ENCODE results near the gene TARBP1.
A peak's percentile ranks its signal among the peaks of the same experiment; 100 is the strongest.

Gene TARBP1

DNA sequence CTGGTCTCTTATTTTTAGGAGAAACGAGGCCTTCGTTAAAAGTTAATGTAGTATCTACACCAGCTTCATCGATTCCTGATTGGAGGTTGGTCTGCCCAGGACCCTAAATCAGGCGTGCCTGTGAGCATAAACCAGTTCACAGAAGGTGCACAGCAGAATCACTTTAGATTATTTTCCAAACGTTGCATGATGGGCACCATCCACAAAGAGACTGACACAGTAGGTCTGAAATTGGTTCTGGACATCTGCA is 256 bp upstream of the TARBP1 start:
- no peak for DNase-seq

DNA sequence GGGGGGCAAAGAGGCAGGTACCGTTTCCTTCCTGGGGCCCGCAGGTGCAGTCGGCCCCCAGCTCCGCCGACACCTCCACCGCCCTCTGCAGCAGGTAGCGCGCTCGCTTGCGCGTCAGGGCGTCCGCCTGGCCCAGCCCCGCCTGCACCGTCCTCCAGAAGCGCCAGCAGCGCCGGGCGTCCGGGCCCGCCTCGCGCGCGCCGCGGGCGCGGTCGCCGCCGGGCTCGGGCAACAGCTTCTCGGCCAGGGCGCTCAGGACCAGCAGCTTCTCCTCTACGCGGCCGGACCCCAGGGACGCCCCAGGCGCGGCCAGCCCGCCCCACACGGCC is 863 bp downstream of the TARBP1 start:
- DNase-seq, result peak; percentile 24 to 42

DNA sequence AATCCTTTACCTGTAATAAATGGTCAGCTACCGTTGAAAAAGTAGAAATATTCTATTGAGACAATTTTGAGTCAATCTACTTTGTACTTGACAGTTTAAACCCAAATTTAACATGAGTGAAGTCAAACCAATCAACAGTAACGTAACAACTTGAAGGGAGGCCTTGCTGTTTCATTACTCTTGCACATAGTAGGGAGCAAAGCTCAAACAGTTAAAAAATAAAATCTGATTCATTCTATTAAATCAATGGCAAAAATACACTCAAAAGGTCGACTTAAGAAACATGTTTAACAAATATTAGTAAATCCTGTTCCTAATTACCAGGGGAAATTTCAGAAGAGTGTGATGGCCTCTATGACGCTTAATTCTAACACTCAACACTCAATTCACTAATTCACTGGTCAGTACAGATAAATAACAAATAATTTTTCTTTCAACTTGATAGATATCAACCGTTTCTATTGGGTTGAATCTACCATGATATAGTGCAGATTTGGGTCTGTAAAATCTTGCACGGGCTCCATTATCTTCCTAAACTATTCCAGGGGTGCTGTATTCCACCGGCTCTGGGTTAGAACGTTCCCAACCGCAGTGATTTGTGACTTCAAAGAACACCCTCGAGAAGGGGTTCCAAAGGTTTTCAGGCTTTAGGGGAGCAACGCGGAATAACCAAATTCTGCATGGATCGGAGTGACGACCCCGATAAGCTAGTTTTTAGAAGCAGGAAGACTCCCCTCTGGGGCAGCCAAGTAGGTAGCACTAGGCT is 1.4 kb downstream of the TARBP1 start:
- DNase-seq, result no peak

DNA sequence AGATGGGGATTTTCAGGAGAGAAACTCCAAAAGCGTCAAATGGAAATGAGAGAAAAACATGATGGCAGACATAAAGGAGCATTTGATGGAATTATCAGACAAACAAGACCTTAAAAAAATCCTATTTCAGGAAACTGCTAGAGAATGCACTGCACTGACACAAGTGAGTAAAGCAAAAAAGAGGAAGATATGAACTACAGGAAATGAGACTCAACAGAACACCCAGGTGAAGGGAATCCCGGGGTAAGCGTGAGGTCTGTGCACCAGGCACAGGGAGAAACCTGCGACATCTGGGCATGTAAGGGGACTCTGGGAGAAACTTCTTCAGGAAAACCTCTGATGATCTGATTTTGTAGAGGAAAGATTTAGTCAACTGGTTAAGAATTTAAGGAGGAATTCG is 2.8 kb downstream of the TARBP1 start:
- peak; percentile 51 to 62 for DNase-seq

DNA sequence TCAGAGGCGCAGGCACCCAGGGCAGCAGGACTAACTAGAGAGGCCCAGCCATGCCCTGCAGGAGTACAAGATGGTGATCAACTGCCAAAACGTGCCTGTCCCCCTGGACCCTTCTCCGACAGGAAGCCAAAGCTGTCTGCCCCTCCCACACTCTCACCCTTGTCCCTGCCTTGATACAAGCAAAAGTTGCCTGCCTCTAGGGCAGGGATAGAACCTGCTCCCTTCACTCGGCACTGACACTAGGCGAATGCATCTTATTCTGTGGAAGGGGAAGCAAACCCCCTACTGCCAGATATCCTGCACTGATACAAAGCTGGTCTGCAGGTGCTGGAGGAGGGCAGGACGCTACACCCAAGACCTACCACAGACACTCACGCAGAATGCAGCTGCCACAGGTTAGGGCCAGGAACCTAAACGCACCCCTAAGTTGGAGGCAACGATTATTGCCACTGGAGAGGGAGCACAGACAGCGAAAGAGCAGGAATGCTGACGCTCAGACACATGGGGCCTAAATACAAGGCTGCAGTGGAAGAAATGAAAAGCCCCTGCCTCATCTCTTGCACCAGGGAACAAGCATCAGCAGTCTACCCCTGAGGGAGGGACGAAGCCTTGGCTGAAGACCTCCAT is 3.7 kb downstream of the TARBP1 start:
- no peak for DNase-seq

DNA sequence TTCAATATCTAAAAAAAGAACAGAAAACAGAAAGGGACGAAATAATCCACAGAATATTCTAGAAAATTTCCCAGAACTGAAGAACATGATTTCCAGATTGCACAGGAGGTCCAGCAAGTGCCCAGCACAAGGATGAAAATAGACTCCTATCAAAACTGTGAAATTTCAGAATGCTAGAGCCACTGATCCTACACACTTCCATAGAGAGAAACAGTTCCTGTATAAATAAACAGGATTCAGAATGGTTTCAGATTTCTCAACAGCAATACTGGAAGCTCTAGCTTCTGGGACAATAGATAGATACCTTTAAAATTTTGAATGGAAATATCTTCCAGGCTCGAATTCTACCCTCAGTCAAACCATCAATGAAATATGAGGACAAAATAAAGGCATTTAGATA is 4.6 kb downstream of the TARBP1 start:
- no peak for DNase-seq

DNA sequence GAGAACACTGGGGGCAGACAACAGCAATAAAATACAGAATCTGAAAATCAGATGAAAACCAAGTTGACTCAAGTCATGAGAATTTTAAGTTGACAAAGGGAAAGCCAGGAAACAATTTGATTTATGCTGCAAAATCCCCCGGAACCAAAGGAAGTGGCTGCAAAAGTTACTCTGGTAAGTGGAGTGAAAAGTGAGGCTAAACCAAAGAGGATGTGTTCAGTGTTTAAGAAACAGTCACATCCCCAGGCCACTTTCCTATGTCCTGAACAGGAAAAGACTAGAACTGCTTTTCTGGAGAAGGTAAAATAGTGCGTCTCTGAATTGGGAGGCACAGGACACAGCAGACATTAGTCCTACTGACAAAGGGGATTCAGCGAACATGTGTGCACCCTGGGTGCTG is 5.9 kb downstream of the TARBP1 start:
- no peak for DNase-seq

DNA sequence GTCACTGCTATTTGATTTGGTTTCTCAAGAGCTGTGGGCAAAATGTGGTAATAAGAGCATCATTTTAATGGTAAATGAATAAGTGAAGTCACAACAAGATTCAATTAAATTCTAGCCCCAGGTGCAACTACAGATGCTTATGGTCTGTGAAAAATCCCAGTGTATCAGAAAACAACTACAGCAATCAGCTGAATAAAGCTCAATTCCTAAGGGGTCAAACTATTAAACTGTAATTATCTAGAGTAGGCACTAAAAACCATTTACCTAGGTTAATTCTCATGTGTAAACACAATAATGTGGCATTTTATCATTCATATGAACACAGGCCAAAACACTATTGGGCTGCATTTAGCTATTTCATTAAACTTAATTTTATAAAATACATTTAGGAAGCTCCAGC is 9.6 kb downstream of the TARBP1 start:
- DNase-seq, result no peak

DNA sequence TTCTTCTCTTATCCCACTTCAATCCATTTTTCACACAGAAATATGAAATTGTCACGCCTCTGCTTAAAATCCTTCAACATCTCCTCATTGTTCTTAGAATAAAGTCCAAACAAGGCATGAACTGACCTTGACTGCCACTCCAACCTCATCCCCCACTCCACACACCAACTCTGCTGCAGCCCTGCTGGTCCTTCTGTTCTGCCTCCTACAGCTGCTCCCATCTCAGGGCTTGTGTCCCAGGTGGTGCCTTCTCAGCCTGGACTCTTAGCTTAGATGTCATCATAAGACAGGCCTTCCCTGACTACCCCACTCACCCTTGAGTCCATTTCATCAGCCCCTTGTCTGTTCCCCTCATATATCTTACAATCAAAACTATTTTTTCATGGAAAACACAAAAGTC is 10.4 kb downstream of the TARBP1 start:
- DNase-seq, result no peak

- DNase-seq, result no peak
Measured at GRCh38 chr1:234467821-234468220, 11.2 kb downstream of the TARBP1 start.

GRCh38 chr1:234466945-234467344 is 12.0 kb downstream of the TARBP1 start:
- no peak for DNase-seq

DNA sequence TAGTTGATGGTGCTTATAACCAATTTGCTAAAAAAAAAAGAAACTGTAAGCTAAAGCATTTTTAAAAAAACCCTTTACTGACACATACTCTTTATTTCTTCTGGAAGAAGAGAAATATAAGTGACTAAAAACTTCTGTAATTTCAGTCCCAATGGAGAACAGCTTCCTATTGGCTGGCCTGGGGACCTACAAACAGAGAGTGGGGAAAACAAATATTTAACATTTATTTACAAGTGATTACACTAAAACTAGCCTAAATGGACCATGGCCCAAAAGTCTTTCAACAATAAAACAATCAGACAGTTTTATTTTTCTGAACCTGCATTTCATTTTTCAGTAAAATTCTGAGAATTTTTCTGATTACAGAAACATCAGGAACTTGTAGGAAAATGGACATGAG is 15.2 kb downstream of the TARBP1 start:
- DNase-seq, result no peak

DNA sequence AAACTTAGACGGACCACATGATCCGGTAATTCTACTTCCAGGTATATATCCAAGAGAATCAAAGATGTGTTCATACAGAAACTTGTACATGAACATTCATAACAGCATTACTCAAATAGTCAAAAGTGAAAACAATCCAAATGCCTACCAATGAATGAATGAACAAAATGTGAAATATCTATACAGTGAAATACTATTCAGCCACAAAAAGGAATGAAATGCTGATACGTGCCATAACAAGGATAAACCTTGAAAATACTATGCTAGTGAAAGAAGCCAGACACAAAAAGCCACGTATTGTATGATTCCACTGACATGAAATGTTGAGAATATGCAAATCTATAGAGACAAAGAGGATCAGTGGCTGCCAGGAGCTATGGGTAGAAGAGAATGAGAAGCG is 18.3 kb downstream of the TARBP1 start:
- DNase-seq, result no peak

DNA sequence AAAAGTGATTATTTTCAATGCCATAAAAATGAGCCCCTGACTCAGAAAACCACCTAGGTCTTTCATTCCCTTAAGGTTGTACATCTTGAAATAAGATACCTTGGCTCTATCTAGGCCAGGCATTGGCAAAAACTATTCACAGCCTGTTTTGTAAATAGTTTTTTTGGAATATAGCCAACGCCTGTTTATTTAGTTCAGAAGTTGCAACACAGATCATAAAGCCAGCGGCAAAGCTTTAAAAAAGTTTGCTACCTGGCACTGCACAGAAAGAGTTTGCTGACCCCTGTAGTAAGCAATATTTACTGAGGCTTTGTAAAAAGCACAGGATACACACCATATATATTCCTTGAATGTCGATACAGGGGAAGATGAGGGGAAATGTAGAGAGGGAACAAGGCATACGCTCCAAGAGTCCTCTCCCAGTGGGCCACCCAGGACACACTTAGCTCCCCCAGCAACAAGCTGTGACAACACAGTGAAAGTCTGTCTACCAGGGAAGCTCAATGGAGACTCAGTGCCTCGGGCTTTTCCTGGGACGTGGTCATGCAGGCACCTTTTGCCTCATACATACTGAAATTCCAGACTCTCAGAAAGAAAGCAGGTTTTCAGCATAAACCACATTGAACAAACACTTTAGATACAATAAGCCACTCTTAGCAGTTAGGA is 20.5 kb downstream of the TARBP1 start:
- DNase-seq, result no peak

DNA sequence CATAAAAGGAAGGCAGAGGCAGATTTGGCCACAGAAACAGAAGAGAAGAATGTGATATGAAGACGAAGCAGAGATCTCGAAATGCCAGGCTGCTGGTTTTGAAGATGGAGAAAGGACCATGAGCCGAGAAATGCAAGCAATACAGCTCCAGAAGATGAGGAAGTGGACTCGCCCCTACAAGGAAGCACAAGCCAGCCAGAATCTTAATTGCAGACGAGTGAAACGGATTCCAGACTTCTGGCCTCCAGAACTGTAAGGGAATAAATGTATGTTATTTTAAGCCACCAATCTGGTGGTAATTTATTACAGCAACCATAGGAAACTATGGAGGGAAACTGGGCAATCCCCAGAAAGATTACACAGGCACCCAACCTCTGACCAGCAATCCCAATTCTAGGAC is 24.1 kb downstream of the TARBP1 start:
- no peak for DNase-seq

DNA sequence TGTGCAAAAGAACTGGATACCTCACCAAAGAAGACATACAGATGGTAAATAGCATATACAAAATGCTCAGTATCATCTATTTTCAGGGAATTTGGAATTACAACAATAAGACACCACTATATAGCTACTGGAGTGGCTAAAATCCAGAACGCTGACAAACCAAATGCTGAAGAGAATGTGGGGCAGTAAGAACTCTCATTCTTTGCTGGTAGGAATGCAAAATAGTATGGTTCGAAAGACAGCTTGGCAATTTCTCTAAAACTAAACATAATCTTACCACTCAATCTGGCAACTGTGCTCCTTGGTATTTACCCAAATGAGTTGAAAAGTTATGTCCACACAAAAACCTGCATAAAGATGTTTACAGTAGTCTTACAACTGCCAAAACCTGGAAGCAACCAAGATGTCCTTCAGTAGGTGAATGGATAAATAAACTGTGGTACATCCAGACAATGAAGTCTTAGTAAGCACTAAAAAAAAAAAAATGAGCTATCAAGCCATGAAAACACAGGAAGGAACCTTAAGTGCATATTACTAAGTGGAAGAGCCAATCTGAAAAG is 26.5 kb downstream of the TARBP1 start:
- no peak for DNase-seq

- DNase-seq, result no peak
Measured at GRCh38 chr1:234440348-234440747, 38.6 kb downstream of the TARBP1 start.

DNA sequence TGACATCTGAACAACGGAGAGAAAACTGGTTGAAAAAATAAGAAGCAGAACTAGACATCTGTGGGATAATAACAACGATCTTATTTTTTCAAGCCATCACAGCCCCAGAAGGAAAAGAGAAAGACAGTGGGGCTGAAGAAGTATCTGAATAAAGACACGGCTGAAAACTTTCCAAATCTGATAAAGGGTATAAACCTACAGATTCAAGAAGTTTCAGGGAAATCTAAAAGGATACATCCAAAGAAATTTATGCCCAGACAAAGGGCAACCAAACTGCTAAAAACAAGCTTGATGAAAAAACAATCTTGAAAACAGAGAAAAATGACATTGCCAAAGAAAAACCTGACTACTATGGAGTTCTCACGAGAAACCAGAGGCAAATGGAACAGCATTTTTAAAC is 40.4 kb downstream of the TARBP1 start:
- DNase-seq, result no peak

DNA sequence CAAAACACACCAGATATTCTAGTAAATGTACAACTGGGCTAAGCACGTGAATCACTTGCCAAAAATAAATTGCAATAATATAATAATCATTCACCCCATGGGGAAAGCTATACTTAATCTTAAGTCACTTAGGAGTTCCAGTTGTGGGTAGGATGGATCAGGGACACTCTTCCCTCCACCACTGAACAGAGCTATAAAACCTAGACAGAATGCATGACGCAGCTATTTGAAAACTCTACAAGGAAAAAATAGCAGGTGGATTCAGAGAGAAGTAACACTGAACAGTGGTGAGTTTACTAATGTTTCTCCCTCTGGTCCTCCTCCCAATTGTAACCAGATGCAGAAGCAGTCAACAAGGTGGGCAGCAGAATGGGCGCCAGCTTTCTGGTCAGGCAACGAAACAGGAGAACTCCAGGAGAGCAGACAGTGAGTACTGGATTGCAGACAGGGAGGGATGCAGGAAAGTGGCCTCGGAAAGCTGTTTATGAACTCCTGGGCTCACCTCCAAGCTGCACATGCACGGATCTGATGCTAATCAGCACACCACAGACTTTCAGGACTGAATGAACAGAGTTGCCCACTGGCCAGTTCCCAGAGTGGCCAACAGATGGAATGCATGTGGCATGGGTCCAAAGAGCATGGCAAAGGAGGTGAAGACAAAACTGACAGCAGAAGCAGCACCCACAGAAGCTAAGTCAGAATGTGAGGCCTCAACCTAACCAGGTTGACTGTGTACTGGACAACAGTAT is 41.4 kb downstream of the TARBP1 start:
- DNase-seq, result no peak

GRCh38 chr1:234435620-234436019 is 43.4 kb downstream of the TARBP1 start:
- no peak for DNase-seq

- no peak for DNase-seq
Measured at GRCh38 chr1:234434706-234435105, 44.3 kb downstream of the TARBP1 start.

DNA sequence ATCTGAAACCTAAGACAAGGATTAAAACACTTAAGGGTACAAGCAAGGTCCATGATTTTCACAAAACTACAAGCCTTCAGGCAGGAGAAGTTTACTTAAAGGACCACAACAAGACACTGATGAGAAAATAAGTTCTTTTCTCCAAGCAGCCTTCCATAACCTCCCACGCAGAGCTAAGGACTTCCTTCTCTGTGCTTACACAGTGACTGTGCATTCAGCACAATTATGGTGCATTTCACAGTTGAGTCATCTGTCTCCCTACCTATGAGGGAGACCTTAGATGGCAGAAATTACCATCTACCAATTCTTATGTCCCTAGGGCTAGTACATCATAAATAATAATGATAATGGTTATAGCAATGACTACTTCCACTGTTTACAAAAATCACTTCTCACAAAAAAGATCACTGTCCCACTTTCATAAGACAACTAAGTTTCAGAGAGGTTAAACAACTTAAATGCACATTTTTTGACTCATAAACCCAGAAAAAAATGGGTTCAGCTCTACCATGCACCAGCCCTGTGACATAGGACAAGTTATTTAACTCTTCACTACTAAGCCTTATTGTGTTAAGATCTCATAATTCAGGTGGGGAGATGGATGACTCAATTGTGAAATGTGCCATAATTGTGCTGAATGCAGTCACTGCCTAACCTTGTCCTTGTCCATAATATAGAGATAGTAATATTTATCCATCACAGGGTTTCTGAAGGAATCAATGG is 45.3 kb downstream of the TARBP1 start:
- DNase-seq, result no peak

DNA sequence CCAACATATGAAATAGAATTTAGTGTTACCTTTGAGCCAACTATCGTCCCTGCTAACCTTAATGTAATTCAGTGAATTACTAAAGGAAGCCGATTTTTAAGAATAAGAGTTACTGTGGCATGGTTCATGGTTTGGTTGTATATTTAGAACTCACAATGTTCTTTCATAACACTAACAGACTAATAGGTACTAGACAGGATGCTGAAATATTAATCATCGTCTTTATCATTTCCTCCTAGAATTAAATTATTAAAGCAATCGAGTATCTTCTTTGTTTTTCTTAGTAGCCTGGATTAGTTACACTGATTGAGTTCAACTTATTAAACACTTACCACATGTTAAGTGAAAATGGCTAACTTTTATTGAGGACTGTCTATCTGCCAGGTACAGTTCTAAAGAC is 47.7 kb downstream of the TARBP1 start:
- no peak for DNase-seq

Measured in AML-193 (cell line).